Activated T-cell treated with anti-CD3 and anti-CD28 coated beads, Interleukin-2, amount 50 U/mL, for 24 hours (primary cell): ENCODE measurements around the gene BCAP29.
"Not testable (repeated sequence)": the region's sequence is repeated elsewhere in the genome, so short reads cannot be mapped to it uniquely, and the experiment has no call there.

Source experiments
- DNase-seq: peaks from one replicate; pipeline ENCODE4 v3.0.0-alpha.2; 2020
- H3K27ac Mint-ChIP-seq: 2 replicates; pipeline ENCODE4 v1.8.0; 2020; ENCODE audit warnings: mild to moderate bottlenecking, mixed read lengths
- H3K27me3 Mint-ChIP-seq: 2 replicates; pipeline ENCODE4 v1.8.0; 2020; ENCODE audit warnings: mixed read lengths
- H3K36me3 Mint-ChIP-seq: 2 replicates; pipeline ENCODE4 v1.8.0; 2020; ENCODE audit warnings: low read depth, mixed read lengths
- H3K4me1 Mint-ChIP-seq: 2 replicates; pipeline ENCODE4 v1.8.0; 2020; ENCODE audit warnings: low read depth, mixed read lengths
- H3K4me3 Mint-ChIP-seq: 2 replicates; pipeline ENCODE4 v1.8.0; 2020; ENCODE audit warnings: mild to moderate bottlenecking, moderate library complexity, mixed read lengths
- H3K9me3 Mint-ChIP-seq: 2 replicates; pipeline ENCODE4 v1.8.0; 2020; ENCODE audit warnings: mixed read lengths

BCAP29 gene

GRCh38 chr7:107579885-107580715 is at the start of gene BCAP29:
TSS of gene BCAP29 (plus strand) at chr7:107580246. CDS start at chr7:107580773, 527 bp downstream.
- Mint-ChIP-seq H3K4me3 (peak within 1 kb of the TSS; percentile 93), H3K27ac (peak within 1 kb of the TSS; percentile 94), H3K4me1 (peaks cover 22% of the 10 kb centered on the region), H3K36me3 (peaks cover 43% of the 10 kb centered on the region), H3K27me3 (no peaks in the 10 kb centered on the region), H3K9me3 (no peaks in the 10 kb centered on the region)
- peak; percentile 82 for DNase-seq

DNA sequence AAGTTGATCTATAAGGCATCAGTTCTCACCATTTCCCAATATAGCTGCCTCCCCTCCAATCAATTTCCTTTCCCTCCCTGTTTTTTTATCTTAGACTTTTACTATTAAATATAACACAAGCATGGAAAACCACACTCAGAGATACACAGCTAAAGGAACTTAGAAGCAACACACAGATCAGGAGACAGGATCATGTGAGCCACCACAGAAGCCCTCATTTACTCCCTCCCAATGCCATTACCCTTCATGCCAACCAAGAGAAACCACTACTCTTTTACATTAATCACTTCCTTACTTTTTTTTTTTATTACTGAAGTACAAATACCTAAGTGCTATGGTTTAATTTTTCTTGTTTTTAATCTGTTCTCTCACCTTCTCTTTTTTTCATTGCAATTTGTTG is 49.3 kb upstream of the BCAP29 start:
- no peaks in the 10 kb centered on the region for H3K27me3 Mint-ChIP-seq
- no peak overlapping the region for H3K27ac Mint-ChIP-seq
- H3K9me3 Mint-ChIP-seq = no peaks in the 10 kb centered on the region
- peaks cover 49% of the 10 kb centered on the region for H3K4me1 Mint-ChIP-seq
- no peak overlapping the region for H3K4me3 Mint-ChIP-seq
- no peak for DNase-seq
- H3K36me3 Mint-ChIP-seq = peaks cover 57% of the 10 kb centered on the region

DNA sequence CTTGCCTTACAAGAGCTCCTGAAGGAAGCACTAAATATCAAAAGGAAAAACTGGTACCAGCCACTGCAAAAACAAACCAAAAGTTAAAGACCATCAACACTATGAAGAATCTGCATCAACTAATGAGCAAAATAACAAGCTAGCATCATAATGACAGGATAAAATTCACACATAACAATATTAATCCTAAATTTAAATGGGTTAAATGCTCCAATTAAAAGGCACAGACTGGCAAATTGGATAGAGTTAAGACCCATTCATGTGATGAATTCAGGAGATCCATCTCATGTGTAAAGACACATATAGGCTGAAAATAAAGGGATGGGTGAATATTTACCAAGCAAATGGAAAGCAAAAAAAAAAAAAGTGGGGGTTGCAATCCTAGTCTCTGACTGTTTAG is 45.9 kb upstream of the BCAP29 start:
- H3K9me3 Mint-ChIP-seq = peaks cover 9% of the 10 kb centered on the region
- H3K4me3 Mint-ChIP-seq = no peak overlapping the region
- DNase-seq = no peak
- H3K36me3 Mint-ChIP-seq = peaks cover 74% of the 10 kb centered on the region
- no peaks in the 10 kb centered on the region for H3K27me3 Mint-ChIP-seq
- H3K27ac Mint-ChIP-seq = no peak overlapping the region
- peaks cover 46% of the 10 kb centered on the region for H3K4me1 Mint-ChIP-seq

DNA sequence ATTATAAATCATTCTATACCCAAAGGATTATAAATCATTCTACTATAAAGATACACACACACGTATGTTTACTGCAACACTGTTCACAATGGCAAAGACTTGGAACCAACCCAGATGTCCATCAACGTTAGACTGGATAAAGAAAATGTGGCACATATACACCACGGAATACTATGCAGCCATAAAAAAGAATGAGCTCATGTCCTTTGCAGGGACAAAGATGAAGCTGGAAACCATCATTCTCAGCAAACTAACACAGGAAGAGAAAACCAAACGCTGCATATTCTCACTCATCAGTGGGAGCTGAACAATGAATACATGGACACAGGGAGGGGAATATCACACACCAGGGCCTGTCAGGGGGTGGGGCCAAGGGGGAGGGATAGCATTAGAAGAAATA is 42.8 kb upstream of the BCAP29 start:
- H3K36me3 Mint-ChIP-seq = peaks cover 78% of the 10 kb centered on the region
- not testable (repeated sequence) for DNase-seq, H3K9me3 Mint-ChIP-seq, H3K4me3 Mint-ChIP-seq, H3K27ac Mint-ChIP-seq, H3K27me3 Mint-ChIP-seq
- H3K4me1 Mint-ChIP-seq = peaks cover 45% of the 10 kb centered on the region

DNA sequence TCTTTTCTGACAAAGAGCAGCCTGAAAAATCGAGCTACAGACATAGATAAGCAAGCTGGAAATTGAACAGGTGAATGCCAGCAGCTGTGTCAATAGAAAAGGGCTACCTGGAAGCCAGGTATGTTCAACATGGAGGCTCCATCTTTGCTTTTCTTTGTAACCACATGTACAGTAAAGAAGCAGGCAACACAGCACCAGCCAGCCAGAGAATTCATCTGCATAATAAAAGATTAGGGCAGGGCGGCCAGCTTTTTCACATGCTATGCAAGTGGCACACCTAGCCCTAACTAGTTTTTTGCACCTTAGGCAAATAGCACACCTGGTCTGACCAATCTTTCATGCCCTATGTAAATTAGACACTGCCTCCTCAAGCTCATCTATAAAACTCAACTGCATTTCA is 42.0 kb upstream of the BCAP29 start:
- peaks cover 44% of the 10 kb centered on the region for H3K4me1 Mint-ChIP-seq
- H3K9me3 Mint-ChIP-seq = peaks cover 9% of the 10 kb centered on the region
- peaks cover 83% of the 10 kb centered on the region for H3K36me3 Mint-ChIP-seq
- no peaks in the 10 kb centered on the region for H3K27me3 Mint-ChIP-seq
- no peak overlapping the region for H3K27ac Mint-ChIP-seq
- H3K4me3 Mint-ChIP-seq = no peak overlapping the region
- no peak for DNase-seq

DNA sequence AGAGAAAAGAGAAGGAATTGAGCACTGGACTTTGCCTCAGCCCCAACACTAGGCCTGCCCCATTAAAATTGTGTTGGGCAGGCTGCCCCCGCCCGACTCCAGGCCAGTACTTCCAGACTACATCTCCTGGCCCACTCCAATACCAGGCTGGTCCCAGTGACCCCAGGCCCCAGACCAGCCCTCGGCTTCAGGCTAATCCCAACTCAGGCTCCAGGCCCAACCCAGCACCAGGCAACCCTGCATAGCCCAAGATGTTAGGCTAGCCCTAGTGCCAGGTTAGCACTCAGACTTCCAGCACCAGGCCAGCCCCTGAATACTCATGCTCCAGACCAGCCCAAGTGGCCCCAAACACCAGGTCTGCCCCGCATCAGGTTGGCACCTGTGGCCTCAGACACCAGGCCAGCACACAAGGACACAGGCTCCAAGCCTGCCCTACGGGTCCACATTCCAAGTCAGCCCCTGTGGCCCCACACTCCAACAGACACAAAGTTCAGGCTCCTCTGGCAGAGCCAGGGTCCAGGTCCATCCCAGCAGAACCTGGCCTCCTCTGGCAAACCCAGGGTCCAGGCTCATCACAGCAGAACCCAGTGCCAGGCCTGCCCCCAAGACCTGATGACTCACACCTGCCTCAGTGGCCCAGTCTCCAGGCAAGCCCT is 36.6 kb upstream of the BCAP29 start:
- Mint-ChIP-seq H3K9me3 (peaks cover 17% of the 10 kb centered on the region), H3K4me1 (peaks cover 11% of the 10 kb centered on the region), H3K27me3 (no peaks in the 10 kb centered on the region), H3K27ac (no peak overlapping the region), H3K36me3 (peaks cover 82% of the 10 kb centered on the region), H3K4me3 (no peak overlapping the region)
- DNase-seq = no peak

DNA sequence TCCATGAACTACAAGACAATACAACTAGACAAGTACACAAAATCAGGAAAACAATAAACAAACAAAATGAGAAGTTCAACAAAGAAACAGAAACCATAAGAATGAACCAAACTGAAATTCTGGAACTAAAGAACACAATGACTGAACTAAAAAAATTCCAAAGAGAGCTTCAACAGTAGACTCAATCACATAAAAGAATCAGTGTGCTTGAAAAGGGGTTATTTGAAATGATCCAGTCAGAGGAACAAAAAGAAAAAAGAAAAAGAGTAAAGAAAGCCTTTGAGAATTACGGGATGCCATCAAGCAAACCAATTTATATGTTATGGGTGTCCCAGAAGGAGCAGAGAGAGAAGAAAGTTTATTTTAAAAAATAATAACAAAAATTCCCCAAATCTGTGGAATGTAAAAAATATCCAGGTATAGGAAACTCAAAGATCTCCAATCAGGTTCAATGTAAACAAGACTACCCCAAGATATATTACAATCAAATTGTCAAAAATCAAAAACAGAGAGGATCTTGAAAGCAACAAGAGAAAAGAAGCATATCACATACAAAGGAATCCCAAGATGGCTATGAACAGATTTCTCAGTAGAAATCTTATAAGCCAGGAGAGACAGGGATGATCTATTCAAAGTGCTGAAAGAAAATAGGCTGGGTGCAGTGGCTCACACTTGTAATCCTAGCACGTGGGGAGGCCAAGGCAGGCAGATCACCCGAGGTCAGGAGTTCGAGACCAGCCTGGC is 35.0 kb upstream of the BCAP29 start:
- H3K27me3 Mint-ChIP-seq = no peaks in the 10 kb centered on the region
- peaks cover 17% of the 10 kb centered on the region for H3K9me3 Mint-ChIP-seq
- H3K4me1 Mint-ChIP-seq = peaks cover 14% of the 10 kb centered on the region
- no peak for DNase-seq
- H3K27ac Mint-ChIP-seq = no peak overlapping the region
- H3K4me3 Mint-ChIP-seq = no peak overlapping the region
- peaks cover 81% of the 10 kb centered on the region for H3K36me3 Mint-ChIP-seq

- peaks cover 3% of the 10 kb centered on the region for H3K9me3 Mint-ChIP-seq
- no peaks in the 10 kb centered on the region for H3K27me3 Mint-ChIP-seq
- H3K27ac Mint-ChIP-seq = no peak overlapping the region
- H3K4me3 Mint-ChIP-seq = no peak overlapping the region
- H3K4me1 Mint-ChIP-seq = peaks cover 59% of the 10 kb centered on the region
- DNase-seq = no peak
- H3K36me3 Mint-ChIP-seq = peaks cover 88% of the 10 kb centered on the region
These were observed 28.1 kb upstream of the BCAP29 start for GRCh38 chr7:107551936-107552335.

- peaks cover 71% of the 10 kb centered on the region for H3K36me3 Mint-ChIP-seq
- DNase-seq = no peak
- H3K4me1 Mint-ChIP-seq = peaks cover 72% of the 10 kb centered on the region
- H3K4me3 Mint-ChIP-seq = no peak overlapping the region
- H3K9me3 Mint-ChIP-seq = no peaks in the 10 kb centered on the region
- H3K27me3 Mint-ChIP-seq = no peaks in the 10 kb centered on the region
- H3K27ac Mint-ChIP-seq = peak overlapping the region; percentile 41
These were observed 24.2 kb upstream of the BCAP29 start for GRCh38 chr7:107555893-107556292.

DNA sequence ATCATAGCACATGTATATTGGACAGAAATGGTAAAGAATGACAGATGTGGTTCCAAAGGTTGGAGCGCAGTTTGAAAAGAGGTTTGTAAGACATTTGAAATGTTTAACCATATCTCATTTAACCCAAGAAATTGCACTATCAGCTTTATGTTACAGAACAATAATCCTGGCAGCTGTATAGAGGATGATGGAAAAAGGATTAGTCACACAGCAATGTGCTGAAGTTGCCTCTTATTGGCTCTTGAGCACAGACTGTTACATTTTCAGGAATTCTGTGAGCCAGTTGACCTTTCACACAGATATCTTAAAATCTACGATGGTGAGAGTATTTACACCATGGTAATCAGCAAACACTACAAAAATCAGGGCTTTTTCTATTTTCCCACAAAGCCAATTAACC is 20.2 kb upstream of the BCAP29 start:
- no peak for DNase-seq
- Mint-ChIP-seq H3K4me3 (no peak overlapping the region), H3K27ac (peak overlapping the region; percentile 86), H3K4me1 (peaks cover 74% of the 10 kb centered on the region), H3K36me3 (peaks cover 52% of the 10 kb centered on the region), H3K9me3 (no peaks in the 10 kb centered on the region), H3K27me3 (no peaks in the 10 kb centered on the region)

DNA sequence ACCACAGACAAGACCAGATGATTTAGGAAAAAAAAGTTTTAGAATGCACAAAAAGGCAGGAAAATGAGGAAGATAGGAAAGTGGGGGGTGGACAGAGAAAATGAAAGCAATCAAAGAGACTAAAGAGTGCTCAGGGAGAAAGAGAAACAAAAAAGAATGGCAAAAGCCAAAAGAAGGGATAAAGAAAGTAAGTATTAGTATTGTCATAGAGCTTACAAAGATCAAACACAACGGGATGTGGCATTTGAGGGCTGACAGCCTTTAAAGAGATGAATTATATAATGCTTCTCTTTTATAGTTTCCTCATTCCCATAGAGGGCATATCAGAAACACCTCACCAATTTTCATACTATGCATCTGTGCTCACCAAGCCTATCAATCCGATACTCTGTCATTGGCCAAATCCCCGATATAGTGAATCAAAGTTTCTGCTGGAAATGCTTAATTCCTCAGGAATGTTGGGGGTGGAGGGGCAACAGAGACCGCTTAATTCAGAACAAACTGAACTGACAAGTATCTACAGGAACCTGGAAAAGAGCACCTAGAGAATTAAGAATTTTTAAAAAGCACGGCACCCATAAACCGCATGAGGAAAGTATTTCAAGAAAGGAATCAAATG is 19.0 kb upstream of the BCAP29 start:
- H3K4me1 Mint-ChIP-seq = peaks cover 72% of the 10 kb centered on the region
- no peak for DNase-seq
- peak overlapping the region; percentile 86 for H3K27ac Mint-ChIP-seq

GRCh38 chr7:107563081-107563774 is 16.8 kb upstream of the BCAP29 start:
- peaks cover 40% of the 10 kb centered on the region for H3K36me3 Mint-ChIP-seq
- peak overlapping the region; percentile 98 for H3K27ac Mint-ChIP-seq
- DNase-seq = no peak
- H3K4me3 Mint-ChIP-seq = peak overlapping the region; percentile 93
- H3K4me1 Mint-ChIP-seq = peaks cover 67% of the 10 kb centered on the region
- H3K9me3 Mint-ChIP-seq = no peaks in the 10 kb centered on the region
- H3K27me3 Mint-ChIP-seq = no peaks in the 10 kb centered on the region

More for the DNA sequence above, 19.0 kb upstream of the BCAP29 start:
- Mint-ChIP-seq H3K36me3 (peaks cover 43% of the 10 kb centered on the region), H3K9me3 (no peaks in the 10 kb centered on the region), H3K27me3 (no peaks in the 10 kb centered on the region), H3K4me3 (peak overlapping the region; percentile 93)

GRCh38 chr7:107563775-107564552 is 16.1 kb upstream of the BCAP29 start, which contains the start of the genes COG5 and DUS4L:
TSS of gene COG5 (minus strand) at chr7:107563920. CDS start at chr7:107563896, 24 bp downstream.
TSS of gene DUS4L (plus strand) at chr7:107563971. CDS start at chr7:107567071, 3,100 bp downstream.
- Mint-ChIP-seq H3K27me3 (no peaks in the 10 kb centered on the region), H3K36me3 (peaks cover 44% of the 10 kb centered on the region), H3K4me3 (peak within 1 kb of the TSS; percentile 93), H3K9me3 (no peaks in the 10 kb centered on the region), H3K27ac (peak within 1 kb of the TSS; percentile 98), H3K4me1 (peaks cover 65% of the 10 kb centered on the region)
- peak; percentile 92 for DNase-seq
